Heart right ventricle (tissue), 16 donors: ENCODE results near the gene SCAMP1. TPM values are rescaled to one million over a fixed set of nuclear protein-coding genes. Genes with fewer than 3 reads are reported as not detected.

Experiments
- ATAC-seq, 8 donors: fragments of 200-7000 bp; cut with Tn5 transposase; one replicate each; pipeline ENCODE4 v1.9.1; 2020; ENCODE audit warnings: mild to moderate bottlenecking in 8 of 8, moderate library complexity in 8 of 8, moderate number of reproducible peaks in 1 of 8
- DNase-seq, 2 donors: peaks; one replicate each; pipeline ENCODE4 v3.0.0-alpha.2; 2020
- H3K27ac ChIP-seq, 10 donors: fragments of 200-600 bp; sonication (generic) in 2 of 10; one replicate each; pipeline versions ENCODE4 v1.5.0 to v1.8.0; 2020 to 2022; ENCODE audit warnings: mild to moderate bottlenecking in 3 of 10
- H3K27me3 ChIP-seq, 7 donors: fragments of 200-600 bp; one replicate each; pipeline ENCODE4 v1.8.0; 2021 to 2022; ENCODE audit warnings: mild to moderate bottlenecking in 2 of 7
- H3K36me3 ChIP-seq, 9 donors: fragments of 200-600 bp; sonication (generic) in 1 of 9; one replicate each; pipeline versions ENCODE4 v1.5.0 to v1.8.0; 2020 to 2022; ENCODE audit warnings: mild to moderate bottlenecking in 2 of 9
- H3K4me1 ChIP-seq, 9 donors: fragments of 200-600 bp; sonication (generic) in 1 of 9; one replicate each; pipeline versions ENCODE4 v1.5.0 to v1.8.0; 2020 to 2022; ENCODE audit warnings: mild to moderate bottlenecking in 4 of 9
- H3K4me3 ChIP-seq, 10 donors: fragments of 200-600 bp; sonication (generic) in 2 of 10; one replicate each; pipeline versions ENCODE4 v1.5.0 to v1.8.0; 2020 to 2022; ENCODE audit warnings: mild to moderate bottlenecking in 7 of 10, moderate library complexity in 2 of 10
- H3K9me3 ChIP-seq, 11 donors: fragments of 200-600 bp in 10 of 11; sonication (generic) in 2 of 11; one replicate each; pipeline versions ENCODE4 v1.5.0 to v1.8.0; 2013 to 2022; ENCODE audit warnings: mild to moderate bottlenecking in 2 of 11, control low read depth in 1 of 11, moderate library complexity in 1 of 11
- CTCF ChIP-seq, 9 donors: fragments of 200-600 bp; sonication (generic) in 2 of 9; IDR thresholded peaks; one replicate each; pipeline versions ENCODE4 v1.5.0 to v1.8.0; 2021 to 2022; ENCODE audit warnings: antibody characterized with exemption in 9 of 9, mild to moderate bottlenecking in 5 of 9, moderate library complexity in 1 of 9
- WGBS, 2 donors: extraction: QIAGEN DNeasy Blood & Tissue Kit; methylation state at CpG; one replicate each; pipeline ENCODE4 v1.1.7; 2013; ENCODE audit warnings: inconsistent platforms in 1 of 2; 5-methylcytosine and 5-hydroxymethylcytosine counted together
- intact Hi-C, 10 donors: fragments of 100-400 bp; cut with DNase I; formaldehyde crosslinking; loops; one replicate each; pipeline versions ENCODE4 v1.11.1 to v1.14.2; 2022
- polyA plus RNA-seq, 2 donors: library from polyadenylated mRNA; stranded (reverse); fragments of 200-250 nt; gene quantifications; one replicate each; pipeline ENCODE4 v1.2.3, GENCODE V29; 2013
- total RNA-seq, 10 donors: library from RNA; stranded (reverse); fragmentation: NEBNext Ultra II Directional in 3 of 10; extraction: Animal tissue kit (Norgen Biotek cat#: 25700) in 3 of 10; gene quantifications; one replicate each; pipeline versions ENCODE4 v1.2.1 to v1.2.4, GENCODE V29; 2021 to 2023
- donor health status: Arrhythmogenic right ventricular cardiomyopathy.
- donor health status: ischemic (EF 13 %, LVEDD 7.1; RV severe dilation, severe dysfunction).
- donor health status: healthy with polysubstance abuse.
- donor health status: DM: no; HTN: yes; CAD: no.
- donor health status: DM: no; HTN: no; CAD: no.
- donor health status: ischemic (EF 25% LVEDD 6.9; RV normal size, moderate dysfunction).
- donor health status: ischemic (EF 25% LVEDD 5.7; RV mildly dilated, moderate dysfunction).
- donor health status: healthy.
- donor health status: DM: yes; HTN: yes; CAD: no.
- donor health status: Ischemic cardiomyopathy.
- donor health status: ischemic (EF 35%, LVEDD 5.7; RV mildly dilated, moderate dysfunction).
- donor health status: nonischemic (EF 11% LVEDD 7.7; RV severe dilation, severe dysfunction).
- donor health status: DM: yes; HTN: yes; CAD: no.
- donor health status: PGD.
- donor health status: ischemic (EF 29% LVEDD 5.4; RV normal size, mild dysfunction).
- donor health status: nonischemic (EF 23%, LVEDD 6.1; RV moderate dilation, normal function).

SCAMP1 gene
- total and polyA plus RNA-seq, 12 donors = 7.9 to 40.4 (median 33.1) TPM

- intact Hi-C loops = no loop called here
- H3K9me3 ChIP-seq = no peaks in the 10 kb centered on the region
- peak overlapping the region in 9 of 10 donors; percentile 28 to 63 (median 52) for H3K4me3 ChIP-seq
- H3K27me3 ChIP-seq = no peaks in the 10 kb centered on the region
- H3K4me1 ChIP-seq = peaks cover 25 to 88% (median 53%) of the 10 kb centered on the region in 9 donors
- TF ChIP-seq CTCF (IDR thresholded peaks at IDR 0.05) = no peak
- 72 to 76% methylated on average over 18 of the region's 18 CpGs for WGBS, 2 donors
- no peak for ATAC-seq
- H3K27ac ChIP-seq = peak overlapping the region in 9 of 10 donors; percentile 47 to 88 (median 63)
- no peak for DNase-seq
- peaks cover 0 to 4% (median 0%) of the 10 kb centered on the region in 9 donors for H3K36me3 ChIP-seq
These were observed 148.9 kb downstream of the SCAMP1 start for GRCh38 chr5:78509145-78509865.

- peak overlapping the region; percentile 13 to 63 (median 52) for H3K4me3 ChIP-seq
- ATAC-seq (peak; percentile 81 to 97 (median 90)), DNase-seq (peak; percentile 63 to 81)
- H3K36me3 ChIP-seq = peaks cover 0 to 4% (median 0%) of the 10 kb centered on the region in 9 donors
- H3K27me3 ChIP-seq = no peaks in the 10 kb centered on the region
- H3K9me3 ChIP-seq = no peaks in the 10 kb centered on the region
- intact Hi-C loops = no loop called here
- peak overlapping the region in 9 of 10 donors; percentile 47 to 88 (median 63) for H3K27ac ChIP-seq
- peaks cover 17 to 80% (median 45%) of the 10 kb centered on the region in 9 donors for H3K4me1 ChIP-seq
- 14 to 18% methylated on average over 61 of the region's 61 CpGs for WGBS, 2 donors
- peak in 3 of 9 donors; percentile 40 to 45 (median 44) for TF ChIP-seq CTCF (IDR thresholded peaks at IDR 0.05)
These were observed 149.7 kb downstream of the SCAMP1 start for GRCh38 chr5:78509884-78510769.

- Histone ChIP-seq H3K4me3 (peak overlapping the region in 2 of 10 donors; percentile 52 to 57), H3K27me3 (no peaks in the 10 kb centered on the region), H3K27ac (peak overlapping the region in 6 of 10 donors; percentile 58 to 88 (median 74)), H3K4me1 (peaks cover 12 to 68% (median 36%) of the 10 kb centered on the region in 9 donors), H3K9me3 (no peaks in the 10 kb centered on the region), H3K36me3 (peaks cover 0 to 4% (median 0%) of the 10 kb centered on the region in 9 donors)
- intact Hi-C loops = no loop called here
- 62 to 72% methylated on average over 10 of the region's 10 CpGs for WGBS, 2 donors
- no peak for TF ChIP-seq CTCF (IDR thresholded peaks at IDR 0.05)
- ATAC-seq = peak; percentile 26 to 66 (median 46)
- no peak for DNase-seq
These were observed 150.9 kb downstream of the SCAMP1 start for GRCh38 chr5:78511121-78511906.
